MCF 10A (cell line): ENCODE results near the gene ST6GAL1. TPM values are rescaled to one million over a fixed set of nuclear protein-coding genes. Genes with fewer than 3 reads are reported as not detected.
"Not testable (repeated sequence)": the region's sequence is repeated elsewhere in the genome, so short reads cannot be mapped to it uniquely, and the experiment has no call there.

Source experiments
- BruUV-seq: library from RNA; stranded (reverse); fragments of 400-500 nt; replicated peaks from 2 replicates; lab custom pipeline; 2021; lab: Mats Ljungman, UMichigan
- CTCF ChIA-PET: fragments of 300-600 bp; sonication (Branson Sonifier 250); formaldehyde crosslinking; extraction: SDS; loops from one replicate; lab custom pipeline; 2021; ENCODE audit warnings: antibody characterized with exemption, inconsistent platforms; lab: Yijun Ruan, JAX
- POLR2A ChIA-PET: fragments of 300-600, 350-650 bp; sonication (Branson Sonifier 250); formaldehyde crosslinking; extraction: SDS; loops from one replicate; lab custom pipeline; 2020; ENCODE audit warnings: antibody characterized with exemption, inconsistent platforms; lab: Yijun Ruan, JAX
- DNase-seq: peaks from one replicate; pipeline ENCODE4 v3.0.0-alpha.2; 2018; ENCODE audit not compliant: unreplicated experiment
- H3K27ac Mint-ChIP-seq: one replicate; pipeline ENCODE4 v1.8.0; 2022; ENCODE audit warnings: mild to moderate bottlenecking, low read depth, mixed read lengths; ENCODE audit not compliant: unreplicated experiment
- H3K27me3 Mint-ChIP-seq: one replicate; pipeline ENCODE4 v1.8.0; 2022; ENCODE audit warnings: mixed read lengths; ENCODE audit not compliant: insufficient read depth, unreplicated experiment
- H3K36me3 Mint-ChIP-seq: one replicate; pipeline ENCODE4 v1.8.0; 2022; ENCODE audit warnings: mild to moderate bottlenecking, moderate library complexity, mixed read lengths; ENCODE audit not compliant: insufficient read depth, unreplicated experiment
- H3K4me1 Mint-ChIP-seq: one replicate; pipeline ENCODE4 v1.8.0; 2022; ENCODE audit warnings: mixed read lengths; ENCODE audit not compliant: insufficient read depth, unreplicated experiment
- H3K4me3 Mint-ChIP-seq: one replicate; pipeline ENCODE4 v1.8.0; 2022; ENCODE audit warnings: mild to moderate bottlenecking, moderate library complexity, mixed read lengths; ENCODE audit not compliant: unreplicated experiment
- H3K9me3 Mint-ChIP-seq: one replicate; pipeline ENCODE4 v1.8.0; 2022; ENCODE audit warnings: mixed read lengths; ENCODE audit not compliant: unreplicated experiment
- CTCF ChIP-seq: fragments of 200-600 bp; IDR thresholded peaks from one replicate; pipeline ENCODE4 v1.8.0; 2022; ENCODE audit warnings: antibody characterized with exemption, mild to moderate bottlenecking; ENCODE audit not compliant: unreplicated experiment
- intact Hi-C: fragments of 100-400 bp; cut with micrococcal nuclease; formaldehyde crosslinking; loops from 2 replicates; pipeline ENCODE4 v1.14.1; 2022
- total RNA-seq: library from RNA; stranded (reverse); gene quantifications from 2 replicates; pipeline ENCODE4 v1.2.3, GENCODE V29; 2022

Gene ST6GAL1
- total RNA-seq, 1 experiment from 2014 or later, result 18.8 TPM

- no peak overlapping the region for H3K4me3 Mint-ChIP-seq
- TF ChIP-seq CTCF, result no peak
- peaks cover 11% of the 10 kb centered on the region for H3K4me1 Mint-ChIP-seq
- no peaks in the 10 kb centered on the region for H3K9me3 Mint-ChIP-seq
- no TSS peak for BruUV-seq
- H3K27ac Mint-ChIP-seq, result no peak overlapping the region
- POLR2A ChIA-PET, result no interaction called here
- H3K36me3 Mint-ChIP-seq, result no peaks in the 10 kb centered on the region
- DNase-seq, result no peak
- CTCF ChIA-PET, result interaction anchor here (0.7 kb wide), 1 partner anchor 278 kb away, joined by 3 read pairs; no protein-coding TSS in a partner anchor
- intact Hi-C loops, result loop anchor here (5.0 kb wide), 1 partner anchor 49 kb away; the partner anchor contains the start of gene ST6GAL1
- no peaks in the 10 kb centered on the region for H3K27me3 Mint-ChIP-seq
These were observed 46.7 kb upstream of the ST6GAL1 start for GRCh38 chr3:186883686-186884058.

DNA sequence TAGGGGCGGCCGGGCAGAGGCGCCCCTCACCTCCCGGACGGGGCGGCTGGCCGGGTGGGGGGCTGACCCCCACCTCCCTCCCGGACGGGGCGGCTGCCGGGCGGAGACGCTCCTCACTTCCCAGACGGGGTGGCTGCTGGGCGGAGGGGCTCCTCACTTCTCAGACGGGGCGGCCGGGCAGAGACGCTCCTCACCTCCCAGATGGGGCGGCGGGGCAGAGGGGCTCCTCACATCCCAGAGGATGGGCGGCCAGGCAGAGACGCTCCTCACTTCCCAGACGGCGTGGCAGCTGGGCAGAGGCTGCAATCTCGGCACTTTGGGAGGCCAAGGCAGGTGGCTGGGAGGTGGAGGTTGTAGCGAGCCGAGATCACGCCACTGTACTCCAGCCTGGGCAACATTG is 45.5 kb upstream of the ST6GAL1 start:
- H3K27me3 Mint-ChIP-seq, BruUV-seq, H3K4me3 Mint-ChIP-seq, H3K27ac Mint-ChIP-seq, H3K36me3 Mint-ChIP-seq, POLR2A ChIA-PET, CTCF ChIA-PET, H3K9me3 Mint-ChIP-seq, DNase-seq: not testable (repeated sequence)
- intact Hi-C loops, result loop anchor here (5.0 kb wide), 1 partner anchor 47 kb away; the partner anchor contains the start of gene ST6GAL1
- H3K4me1 Mint-ChIP-seq, result peaks cover 11% of the 10 kb centered on the region

DNA sequence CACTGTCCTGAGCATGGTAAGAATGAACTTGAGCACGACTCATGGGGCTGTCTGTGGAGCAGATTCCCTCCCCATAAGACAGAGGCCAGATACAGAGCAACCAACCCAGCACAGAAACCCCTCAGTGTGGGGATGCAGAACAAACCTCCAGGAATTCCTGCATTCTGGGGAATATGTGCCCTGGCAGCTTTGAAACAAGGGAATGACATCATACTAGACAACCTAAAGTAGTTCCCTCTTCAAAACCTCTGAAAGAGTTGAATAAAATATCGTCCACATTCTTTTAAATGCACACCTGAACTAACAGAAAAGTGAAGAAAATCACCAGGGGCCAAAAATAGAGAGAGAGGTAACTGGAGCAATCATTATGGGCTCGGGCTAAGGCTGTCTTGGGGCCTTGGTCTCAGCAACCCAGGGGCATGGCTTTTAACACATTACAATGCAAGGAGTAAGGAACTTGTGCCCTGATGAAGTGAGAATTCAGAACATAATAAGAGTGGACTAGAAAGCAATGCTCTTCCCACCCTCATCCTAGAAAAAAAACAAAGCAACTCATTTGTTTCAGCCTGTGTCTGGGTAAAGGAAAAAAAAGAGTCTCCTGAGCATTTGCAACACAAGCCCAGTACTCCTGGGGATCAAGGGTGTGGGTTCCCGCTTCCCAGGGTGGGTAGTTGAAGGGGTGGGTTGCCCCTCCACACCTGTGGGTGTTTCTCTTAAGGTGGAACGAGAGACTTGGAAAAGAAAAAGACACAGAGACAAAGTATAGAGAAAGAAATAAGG is 43.9 kb upstream of the ST6GAL1 start:
- intact Hi-C loops, result no loop called here
- H3K4me1 Mint-ChIP-seq, result peaks cover 11% of the 10 kb centered on the region
- no peak for TF ChIP-seq CTCF
- no peaks in the 10 kb centered on the region for H3K36me3 Mint-ChIP-seq
- no peak for DNase-seq
- BruUV-seq, result no TSS peak
- POLR2A ChIA-PET, result no interaction called here
- no peak overlapping the region for H3K27ac Mint-ChIP-seq
- CTCF ChIA-PET, result no interaction called here
- H3K27me3 Mint-ChIP-seq, result peaks cover 12% of the 10 kb centered on the region
- H3K9me3 Mint-ChIP-seq, result peaks cover 8% of the 10 kb centered on the region
- no peak overlapping the region for H3K4me3 Mint-ChIP-seq

GRCh38 chr3:186887507-186887938 is 42.8 kb upstream of the ST6GAL1 start:
- CTCF ChIA-PET, H3K36me3 Mint-ChIP-seq, POLR2A ChIA-PET, intact Hi-C loops, H3K9me3 Mint-ChIP-seq, DNase-seq, H3K27ac Mint-ChIP-seq, BruUV-seq, H3K4me3 Mint-ChIP-seq, H3K4me1 Mint-ChIP-seq: not testable (repeated sequence)
- peaks cover 12% of the 10 kb centered on the region for H3K27me3 Mint-ChIP-seq

DNA sequence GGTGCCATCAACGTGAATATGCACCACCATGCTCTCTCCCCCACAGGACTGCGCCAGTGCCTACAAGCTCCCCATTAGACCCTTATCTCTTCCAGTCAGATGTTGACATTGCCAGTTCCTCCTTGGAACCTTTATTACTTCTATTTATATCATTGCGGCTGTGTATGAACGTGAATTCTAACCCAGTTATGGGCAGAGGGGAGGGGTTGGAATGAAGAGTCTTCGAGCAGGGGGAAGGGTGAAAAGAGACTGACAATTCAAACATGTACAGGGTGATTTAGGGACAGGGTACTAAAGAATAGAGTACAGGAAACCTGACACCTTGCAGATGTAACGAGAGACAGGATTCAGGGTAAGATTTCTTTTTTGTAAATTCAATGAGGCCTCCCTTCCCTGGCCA is 41.8 kb upstream of the ST6GAL1 start:
- H3K27me3 Mint-ChIP-seq, result peaks cover 12% of the 10 kb centered on the region
- CTCF ChIA-PET, result no interaction called here
- no peaks in the 10 kb centered on the region for H3K4me1 Mint-ChIP-seq
- no peak for DNase-seq
- POLR2A ChIA-PET, result no interaction called here
- TF ChIP-seq CTCF, result no peak
- H3K27ac Mint-ChIP-seq, result no peak overlapping the region
- H3K36me3 Mint-ChIP-seq, result no peaks in the 10 kb centered on the region
- H3K4me3 Mint-ChIP-seq, result no peak overlapping the region
- BruUV-seq, result no TSS peak
- intact Hi-C loops, result no loop called here
- peaks cover 8% of the 10 kb centered on the region for H3K9me3 Mint-ChIP-seq

- H3K27ac Mint-ChIP-seq, POLR2A ChIA-PET, H3K36me3 Mint-ChIP-seq, H3K4me1 Mint-ChIP-seq, DNase-seq, CTCF ChIA-PET, intact Hi-C loops, H3K9me3 Mint-ChIP-seq, BruUV-seq, H3K4me3 Mint-ChIP-seq: not testable (repeated sequence)
- peaks cover 12% of the 10 kb centered on the region for H3K27me3 Mint-ChIP-seq
These were observed 40.6 kb upstream of the ST6GAL1 start for GRCh38 chr3:186889698-186890097.
